HG03521 (cell line): ENCODE results near the gene C5orf22.
"Not testable (repeated sequence)": the region's sequence is repeated elsewhere in the genome, so short reads cannot be mapped to it uniquely, and the experiment has no call there.

Experiments
- ATAC-seq: cut with Tn5 transposase; IDR thresholded peaks from one replicate; pipeline ENCODE4 v1.9.1; 2021; ENCODE audit warnings: mild to moderate bottlenecking, moderate library complexity; ENCODE audit not compliant: unreplicated experiment

Gene C5orf22

DNA sequence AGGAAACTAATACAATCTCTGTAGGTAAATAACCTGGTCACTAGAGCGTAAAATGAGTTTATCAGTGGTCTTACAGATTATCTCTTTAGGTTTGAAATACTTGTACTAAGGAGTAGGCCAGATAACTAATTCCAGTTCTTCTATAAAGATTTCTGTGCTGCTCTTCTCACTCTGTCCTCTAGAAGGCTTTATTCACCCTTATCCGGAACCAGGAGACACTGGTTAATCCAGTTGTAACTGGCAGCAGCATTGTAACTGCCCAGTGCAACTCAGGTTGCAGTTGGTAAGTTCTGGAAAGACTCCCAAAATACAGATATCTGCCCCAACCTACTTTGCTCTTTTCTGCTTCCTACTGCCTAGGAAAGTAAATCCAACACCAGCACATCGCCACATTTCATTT is 19.8 kb downstream of the C5orf22 start:
- no peak for ATAC-seq

DNA sequence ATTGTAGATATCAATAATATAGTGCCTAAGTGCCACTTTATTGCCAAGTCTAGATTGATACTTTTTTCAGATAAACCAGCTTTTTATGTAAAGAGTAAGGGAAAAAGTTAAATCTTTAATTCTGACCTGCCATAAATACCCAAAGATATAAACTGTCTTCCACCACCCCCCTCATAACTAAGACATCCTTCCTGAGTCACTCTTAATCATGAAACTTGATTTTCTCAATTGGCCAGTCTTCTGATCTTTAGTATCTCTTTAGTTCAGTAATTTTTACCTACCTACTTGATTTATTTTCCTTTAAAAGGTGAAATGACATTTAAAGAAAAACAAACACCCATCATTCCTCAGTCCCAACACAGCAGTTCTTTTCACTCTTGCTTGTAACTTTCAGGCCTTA is 21.8 kb downstream of the C5orf22 start:
- no peak for ATAC-seq

- ATAC-seq: no peak
Observed at GRCh38 chr5:31554552-31554951, 22.5 kb downstream of the C5orf22 start.

- no peak for ATAC-seq
Observed at GRCh38 chr5:31556461-31556860, 24.4 kb downstream of the C5orf22 start.

- ATAC-seq: no peak
Observed at GRCh38 chr5:31559942-31560341, 27.8 kb downstream of the C5orf22 start.

GRCh38 chr5:31561946-31562345 is 29.8 kb downstream of the C5orf22 start:
- no peak for ATAC-seq

GRCh38 chr5:31563216-31563615 is 31.1 kb downstream of the C5orf22 start:
- no peak for ATAC-seq

DNA sequence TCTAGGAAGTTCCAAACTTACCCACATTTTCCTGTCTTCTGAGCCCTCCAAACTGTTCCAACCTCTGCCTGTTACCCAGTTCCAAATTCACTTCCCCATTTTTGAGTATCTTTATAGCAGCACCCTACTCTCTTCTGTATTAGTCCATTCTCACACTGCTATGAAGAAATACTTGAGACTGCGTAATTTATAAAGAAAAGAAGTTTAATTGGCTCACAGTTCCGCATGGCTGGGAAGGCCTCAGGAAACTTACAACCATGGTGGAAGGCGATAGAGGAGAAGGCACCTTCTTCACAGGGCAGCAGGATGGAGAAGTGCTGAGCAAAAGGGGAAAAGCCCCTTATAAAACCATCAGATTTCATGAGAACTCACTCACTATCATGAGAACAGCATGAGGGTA is 34.3 kb downstream of the C5orf22 start:
- not testable (repeated sequence) for ATAC-seq

- no peak for ATAC-seq
Observed at GRCh38 chr5:31568302-31568835, 36.3 kb downstream of the C5orf22 start.

- no peak for ATAC-seq
Observed at GRCh38 chr5:31569068-31569467, 37.0 kb downstream of the C5orf22 start.

DNA sequence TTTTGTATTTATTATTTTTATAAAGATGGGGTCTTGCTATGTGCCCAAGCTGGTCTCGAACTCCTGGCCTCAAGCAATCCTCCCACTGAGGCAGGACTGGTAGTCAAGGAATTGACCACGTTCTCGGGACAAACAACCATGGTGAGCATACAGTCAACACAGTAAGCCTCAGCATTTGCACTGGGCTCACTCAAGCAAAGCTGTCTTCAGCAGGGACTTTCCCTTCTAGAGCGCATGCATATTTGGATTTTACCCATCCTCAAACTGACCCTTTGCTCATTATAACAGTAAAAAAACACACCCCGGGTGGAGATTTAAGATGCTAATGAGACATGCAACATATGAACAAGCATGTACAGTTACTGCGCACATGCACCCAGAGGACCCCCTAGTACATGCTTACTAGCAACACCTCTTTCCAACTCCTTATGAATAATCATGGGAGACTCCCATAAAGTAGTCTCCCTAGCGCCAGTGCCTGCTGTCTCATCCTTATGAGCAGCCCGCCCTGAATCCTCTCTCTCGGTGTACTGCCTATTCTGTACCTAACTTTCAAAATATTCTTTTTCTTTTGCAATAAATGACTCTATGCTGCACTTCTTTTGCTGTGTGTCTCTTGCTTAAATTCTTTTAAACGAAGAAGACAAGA is 41.5 kb downstream of the C5orf22 start:
- ATAC-seq: no peak

- ATAC-seq: no peak
Observed at GRCh38 chr5:31574772-31575171, 42.7 kb downstream of the C5orf22 start.

- ATAC-seq: no peak
Observed at GRCh38 chr5:31577438-31577837, 45.3 kb downstream of the C5orf22 start.

- ATAC-seq: no peak
Observed at GRCh38 chr5:31579558-31579957, 47.5 kb downstream of the C5orf22 start.

DNA sequence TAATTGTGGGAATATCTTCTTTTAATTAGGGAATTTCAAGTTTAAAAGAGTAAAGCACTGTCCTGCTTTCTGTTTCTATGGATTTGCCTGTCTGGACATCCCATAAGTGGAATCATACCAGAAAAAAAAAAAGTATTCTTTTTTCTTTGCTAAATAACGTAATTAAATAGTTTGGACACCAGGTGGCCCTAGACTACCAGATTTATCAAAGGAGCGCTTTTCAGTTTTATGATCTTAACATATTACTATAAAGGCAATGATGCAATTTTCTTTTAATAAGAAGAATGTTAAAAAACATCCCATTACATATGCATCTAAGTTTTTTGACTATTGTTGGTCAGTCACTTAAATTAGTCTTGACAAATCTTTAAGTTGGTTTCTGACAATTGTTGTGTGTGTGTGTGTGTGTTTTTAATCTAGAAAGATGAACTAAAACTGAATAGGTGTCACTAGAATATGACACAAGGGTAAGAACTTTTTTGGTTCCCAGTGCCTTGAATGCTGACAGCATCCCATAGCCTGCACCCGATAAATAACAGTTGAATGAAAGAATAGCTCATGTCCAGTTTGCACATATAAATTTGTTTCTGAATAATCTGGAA is 49.5 kb downstream of the C5orf22 start:
- ATAC-seq: no peak

GRCh38 chr5:31583129-31583528 is 51.0 kb downstream of the C5orf22 start:
- no peak for ATAC-seq

GRCh38 chr5:31585166-31585894 is 53.2 kb downstream of the C5orf22 start:
- no peak for ATAC-seq

- ATAC-seq: no peak
Observed at GRCh38 chr5:31585895-31586270, 53.8 kb downstream of the C5orf22 start.

DNA sequence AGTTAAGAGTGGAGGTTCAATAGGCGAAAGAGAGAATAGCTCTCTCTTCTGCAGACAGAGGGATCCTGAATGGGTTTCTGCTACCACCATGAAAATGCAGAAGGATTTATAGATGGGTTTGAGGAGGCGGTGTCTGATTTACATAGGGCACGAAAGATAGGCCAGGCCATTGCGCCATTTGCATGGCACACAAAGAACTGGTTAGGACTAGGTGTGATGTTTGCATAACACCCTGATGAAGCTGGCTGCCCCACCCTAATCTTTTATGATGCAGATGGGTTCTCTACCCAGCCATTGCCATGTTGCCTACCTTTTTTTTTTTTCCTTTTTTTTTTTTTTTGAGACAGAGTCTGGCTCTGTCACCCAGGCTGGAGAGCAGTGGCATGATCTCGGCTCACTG is 55.4 kb downstream of the C5orf22 start:
- ATAC-seq: no peak

DNA sequence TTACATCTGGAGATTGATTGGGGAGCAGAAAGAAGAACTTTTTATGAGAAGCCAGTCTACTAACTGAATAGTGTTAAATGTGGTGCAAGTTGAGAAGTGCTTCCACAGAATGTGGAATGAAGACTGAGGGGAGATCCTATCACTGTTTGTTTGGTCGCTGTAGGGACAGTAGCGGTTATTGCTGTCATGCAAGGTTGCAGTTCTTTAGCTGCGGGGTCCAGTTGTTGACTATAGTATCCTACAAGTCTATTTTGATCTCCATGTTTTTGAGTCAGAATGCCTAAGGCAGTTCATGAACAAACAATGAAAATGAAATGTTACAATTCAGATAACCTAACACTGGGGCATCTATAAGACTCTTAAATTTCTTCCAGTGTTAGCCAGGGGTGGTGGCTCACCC is 61.6 kb downstream of the C5orf22 start:
- ATAC-seq: no peak

GRCh38 chr5:31596354-31596753 is 64.3 kb downstream of the C5orf22 start:
- no peak for ATAC-seq
